GM18873 (cell line): Measurements from ENCODE around the gene UBE2J2.

ENCODE experiments used
- ATAC-seq: cut with Tn5 transposase; IDR thresholded peaks from one replicate; pipeline ENCODE4 v1.9.1; 2021; ENCODE audit warnings: mild to moderate bottlenecking, moderate library complexity, moderate number of reproducible peaks; ENCODE audit not compliant: unreplicated experiment, low FRiP score

UBE2J2 gene

GRCh38 chr1:1310109-1310385 is 36.4 kb upstream of the UBE2J2 start:
- no peak for ATAC-seq

- no peak for ATAC-seq
Measured at GRCh38 chr1:1309251-1310108, 35.8 kb upstream of the UBE2J2 start.

- peak; percentile 1 for ATAC-seq
Measured at GRCh38 chr1:1308756-1309250, 35.1 kb upstream of the UBE2J2 start.

GRCh38 chr1:1307923-1308755 is 34.5 kb upstream of the UBE2J2 start, which contains the start of the genes ACAP3 and PUSL1:
Gene ACAP3 (minus strand): TSS chr1:1307930. CDS start chr1:1307815, 115 bp downstream.
Gene PUSL1 (plus strand): TSS chr1:1308597. CDS start chr1:1308644, 47 bp downstream.
- ATAC-seq, result peak; percentile 47

- ATAC-seq, result no peak
Measured at GRCh38 chr1:1307261-1307922, 33.7 kb upstream of the UBE2J2 start.

- ATAC-seq, result no peak
Measured at GRCh38 chr1:1306661-1307260, 33.1 kb upstream of the UBE2J2 start.

GRCh38 chr1:1306070-1306660 is 32.5 kb upstream of the UBE2J2 start:
- no peak for ATAC-seq

GRCh38 chr1:1305300-1306069 is 31.8 kb upstream of the UBE2J2 start:
- no peak for ATAC-seq

- ATAC-seq, result no peak
Measured at GRCh38 chr1:1304331-1305299, 31.0 kb upstream of the UBE2J2 start.

- ATAC-seq, result no peak
Measured at GRCh38 chr1:1303736-1304135, 30.1 kb upstream of the UBE2J2 start.

- ATAC-seq, result no peak
Measured at GRCh38 chr1:1302951-1303509, 29.4 kb upstream of the UBE2J2 start.

- no peak for ATAC-seq
Measured at GRCh38 chr1:1302006-1302430, 28.4 kb upstream of the UBE2J2 start.

- ATAC-seq, result no peak
Measured at GRCh38 chr1:1300352-1300739, 26.7 kb upstream of the UBE2J2 start.

- ATAC-seq, result no peak
Measured at GRCh38 chr1:1299686-1300351, 26.2 kb upstream of the UBE2J2 start.

- no peak for ATAC-seq
Measured at GRCh38 chr1:1298861-1299685, 25.4 kb upstream of the UBE2J2 start.

GRCh38 chr1:1297802-1298424 is 24.3 kb upstream of the UBE2J2 start:
- no peak for ATAC-seq
